Endothelial cell (in vitro differentiated cells): ENCODE data around the gene RPA3. TPM values are rescaled to one million over a fixed set of nuclear protein-coding genes. Genes with fewer than 3 reads are reported as not detected.

Experiments used
- DNase-seq: peaks from one replicate; pipeline ENCODE4 v3.0.0; 2021; ENCODE audit warnings: low spot score
- H3K27ac Mint-ChIP-seq: one replicate; pipeline ENCODE4 v1.8.0; 2021; ENCODE audit warnings: mixed read lengths, inconsistent platforms; ENCODE audit not compliant: unreplicated experiment
- H3K27me3 Mint-ChIP-seq: one replicate; pipeline ENCODE4 v1.8.0; 2021; ENCODE audit warnings: mild to moderate bottlenecking, moderate library complexity, mixed read lengths, inconsistent platforms; ENCODE audit not compliant: unreplicated experiment
- H3K36me3 Mint-ChIP-seq: one replicate; pipeline ENCODE4 v1.8.0; 2021; ENCODE audit warnings: mild to moderate bottlenecking, low read depth, mixed read lengths, inconsistent platforms; ENCODE audit not compliant: unreplicated experiment
- H3K4me1 Mint-ChIP-seq: one replicate; pipeline ENCODE4 v1.8.0; 2021; ENCODE audit warnings: mild to moderate bottlenecking, mixed read lengths, inconsistent platforms; ENCODE audit not compliant: unreplicated experiment
- H3K4me3 Mint-ChIP-seq: one replicate; pipeline ENCODE4 v1.8.0; 2021; ENCODE audit warnings: mild to moderate bottlenecking, mixed read lengths, inconsistent platforms; ENCODE audit not compliant: unreplicated experiment
- H3K9me3 Mint-ChIP-seq: one replicate; pipeline ENCODE4 v1.8.0; 2021; ENCODE audit warnings: mixed read lengths, inconsistent platforms; ENCODE audit not compliant: unreplicated experiment
- CTCF ChIP-seq: fragments of 200-600 bp; sonication (generic); IDR thresholded peaks from one replicate; pipeline ENCODE4 v1.5.0; 2021; ENCODE audit warnings: antibody characterized with exemption; ENCODE audit not compliant: unreplicated experiment
- total RNA-seq: library from RNA; stranded (reverse); fragmentation: NEBNext Ultra II Directional; extraction: Animal tissue kit (Norgen Biotek cat#: 25700); gene quantifications from one replicate; pipeline ENCODE4 v1.2.1, GENCODE V29; 2021; ENCODE audit not compliant: unreplicated experiment

Gene RPA3
- total RNA-seq, 1 donor from 2014 or later, result 23.6 TPM

GRCh38 chr7:7707806-7708205, 10.6 kb downstream of the RPA3 start:
- Mint-ChIP-seq H3K36me3 (no peaks in the 10 kb centered on the region), H3K4me1 (peaks cover 10% of the 10 kb centered on the region), H3K4me3 (no peak overlapping the region), H3K9me3 (no peaks in the 10 kb centered on the region), H3K27ac (no peak overlapping the region), H3K27me3 (no peaks in the 10 kb centered on the region)
- TF ChIP-seq CTCF, result no peak
- DNase-seq, result no peak

- Mint-ChIP-seq H3K9me3 (no peaks in the 10 kb centered on the region), H3K27me3 (no peaks in the 10 kb centered on the region), H3K4me1 (peaks cover 10% of the 10 kb centered on the region), H3K27ac (no peak overlapping the region), H3K36me3 (no peaks in the 10 kb centered on the region), H3K4me3 (no peak overlapping the region)
- no peak for TF ChIP-seq CTCF
- no peak for DNase-seq
These were observed 11.2 kb downstream of the RPA3 start for GRCh38 chr7:7707246-7707645.

GRCh38 chr7:7706556-7707172, 11.7 kb downstream of the RPA3 start:
- TF ChIP-seq CTCF, result no peak
- no peak overlapping the region for H3K4me3 Mint-ChIP-seq
- no peaks in the 10 kb centered on the region for H3K9me3 Mint-ChIP-seq
- H3K36me3 Mint-ChIP-seq, result no peaks in the 10 kb centered on the region
- H3K27ac Mint-ChIP-seq, result no peak overlapping the region
- no peak for DNase-seq
- peaks cover 10% of the 10 kb centered on the region for H3K4me1 Mint-ChIP-seq
- no peaks in the 10 kb centered on the region for H3K27me3 Mint-ChIP-seq

GRCh38 chr7:7706101-7706511, 12.3 kb downstream of the RPA3 start:
- TF ChIP-seq CTCF, result no peak
- H3K36me3 Mint-ChIP-seq, result no peaks in the 10 kb centered on the region
- H3K27me3 Mint-ChIP-seq, result no peaks in the 10 kb centered on the region
- no peak overlapping the region for H3K4me3 Mint-ChIP-seq
- no peak overlapping the region for H3K27ac Mint-ChIP-seq
- no peak for DNase-seq
- H3K9me3 Mint-ChIP-seq, result no peaks in the 10 kb centered on the region
- peaks cover 10% of the 10 kb centered on the region for H3K4me1 Mint-ChIP-seq

GRCh38 chr7:7705318-7705717, 13.1 kb downstream of the RPA3 start:
- DNase-seq, result no peak
- no peaks in the 10 kb centered on the region for H3K9me3 Mint-ChIP-seq

More at GRCh38 chr7:7705318-7705717, 13.1 kb downstream of the RPA3 start:
- no peak overlapping the region for H3K4me3 Mint-ChIP-seq
- TF ChIP-seq CTCF, result no peak
- H3K4me1 Mint-ChIP-seq, result peaks cover 10% of the 10 kb centered on the region
- H3K27ac Mint-ChIP-seq, result no peak overlapping the region
- no peaks in the 10 kb centered on the region for H3K36me3 Mint-ChIP-seq
- H3K27me3 Mint-ChIP-seq, result no peaks in the 10 kb centered on the region
